Trophoblast cell (in vitro differentiated cells and primary cell): Measurements from ENCODE around the gene MRAP.

Experiments used
- DNase-seq, 2 donors: peaks; one replicate each; pipeline ENCODE4 v3.0.0-alpha.2; 2016
- H2AFZ ChIP-seq: 2 replicates; pipeline ENCODE4 v1.6.1; 2013; ENCODE audit warnings: low read length, moderate library complexity, mild to moderate bottlenecking; ENCODE audit not compliant: insufficient read depth, poor library complexity
- H2AK5ac ChIP-seq: 2 replicates; pipeline ENCODE4 v1.6.1; 2013; ENCODE audit warnings: mild to moderate bottlenecking, low read length
- H2BK120ac ChIP-seq: 2 replicates; pipeline ENCODE4 v1.6.1; 2013; ENCODE audit warnings: low read length, mild to moderate bottlenecking, moderate library complexity; ENCODE audit not compliant: insufficient read depth, poor library complexity
- H2BK12ac ChIP-seq: 2 replicates; pipeline ENCODE4 v1.6.1; 2013; ENCODE audit warnings: mild to moderate bottlenecking, low read length, moderate library complexity
- H2BK5ac ChIP-seq: 2 replicates; pipeline ENCODE4 v1.6.1; 2013; ENCODE audit warnings: low read length, low read depth, moderate library complexity, mild to moderate bottlenecking; ENCODE audit not compliant: poor library complexity
- H3K14ac ChIP-seq: 2 replicates; pipeline ENCODE4 v1.6.1; 2013; ENCODE audit warnings: mild to moderate bottlenecking, low read length
- H3K18ac ChIP-seq: 2 replicates; pipeline ENCODE4 v1.6.1; 2013; ENCODE audit warnings: mild to moderate bottlenecking, low read length
- H3K23ac ChIP-seq: 2 replicates; pipeline ENCODE4 v1.6.1; 2013; ENCODE audit warnings: low read length
- H3K27ac ChIP-seq: 2 replicates; pipeline ENCODE4 v1.5.1; 2013; ENCODE audit warnings: low read depth, mild to moderate bottlenecking, inconsistent platforms, low read length, moderate library complexity
- H3K27me3 ChIP-seq: 2 replicates; pipeline ENCODE4 v1.6.1; 2013; ENCODE audit warnings: inconsistent platforms, mild to moderate bottlenecking, low read length, moderate library complexity; ENCODE audit not compliant: insufficient read depth
- H3K36me3 ChIP-seq, 2 experiments: 1 replicate in 1 of 2; 2 replicates in 1 of 2; pipeline ENCODE4 v1.6.1; 2013; ENCODE audit warnings: low read length in 2 of 2, mild to moderate bottlenecking in 2 of 2, moderate library complexity in 1 of 2; ENCODE audit not compliant: insufficient read depth in 2 of 2, control insufficient read depth in 1 of 2
- H3K4ac ChIP-seq: 2 replicates; pipeline ENCODE4 v1.6.1; 2013; ENCODE audit warnings: low read depth, mild to moderate bottlenecking, low read length, moderate library complexity
- H3K4me1 ChIP-seq, 2 experiments: 1 replicate in 1 of 2; 2 replicates in 1 of 2; pipeline ENCODE4 v1.6.1; 2013; ENCODE audit warnings: low read length in 2 of 2, mild to moderate bottlenecking in 2 of 2, moderate library complexity in 1 of 2; ENCODE audit not compliant: insufficient read depth in 2 of 2, control insufficient read depth in 1 of 2
- H3K4me2 ChIP-seq: 2 replicates; pipeline ENCODE4 v1.6.1; 2013; ENCODE audit warnings: inconsistent platforms, mild to moderate bottlenecking, low read length, moderate library complexity
- H3K4me3 ChIP-seq: 2 replicates; pipeline ENCODE4 v1.5.1; 2013; ENCODE audit warnings: mild to moderate bottlenecking, low read depth, low read length, inconsistent platforms
- H3K79me1 ChIP-seq: one replicate; pipeline ENCODE4 v1.6.1; 2013; ENCODE audit warnings: low read length
- H3K79me2 ChIP-seq: 2 replicates; pipeline ENCODE4 v1.6.1; 2013; ENCODE audit warnings: low read length, mild to moderate bottlenecking; ENCODE audit not compliant: control insufficient read depth, insufficient read depth, poor library complexity
- H3K9ac ChIP-seq: 2 replicates; pipeline ENCODE4 v1.6.1; 2013; ENCODE audit warnings: mild to moderate bottlenecking, low read length
- H3K9me3 ChIP-seq: 2 replicates; pipeline ENCODE4 v1.6.1; 2013; ENCODE audit warnings: low read depth, mild to moderate bottlenecking, control low read depth, inconsistent platforms, low read length; ENCODE audit not compliant: insufficient read depth
- H4K12ac ChIP-seq: 2 replicates; pipeline ENCODE4 v1.6.1; 2013; ENCODE audit warnings: low read depth, mild to moderate bottlenecking, low read length, moderate library complexity
- H4K8ac ChIP-seq: 2 replicates; pipeline ENCODE4 v1.6.1; 2013; ENCODE audit warnings: low read depth, mild to moderate bottlenecking, low read length, moderate library complexity
- H4K91ac ChIP-seq: one replicate; pipeline ENCODE4 v1.6.1; 2013; ENCODE audit warnings: low read depth, mild to moderate bottlenecking, low read length, moderate library complexity
- WGBS: extraction: QIAGEN DNeasy Blood & Tissue Kit; methylation state at CpG from one replicate; pipeline ENCODE4 v1.1.7; 2013; ENCODE audit warnings: missing lambda C conversion rate; ENCODE audit not compliant: insufficient read length, insufficient coverage; ENCODE audit errors: extremely low coverage; 5-methylcytosine and 5-hydroxymethylcytosine counted together

Gene MRAP

DNA sequence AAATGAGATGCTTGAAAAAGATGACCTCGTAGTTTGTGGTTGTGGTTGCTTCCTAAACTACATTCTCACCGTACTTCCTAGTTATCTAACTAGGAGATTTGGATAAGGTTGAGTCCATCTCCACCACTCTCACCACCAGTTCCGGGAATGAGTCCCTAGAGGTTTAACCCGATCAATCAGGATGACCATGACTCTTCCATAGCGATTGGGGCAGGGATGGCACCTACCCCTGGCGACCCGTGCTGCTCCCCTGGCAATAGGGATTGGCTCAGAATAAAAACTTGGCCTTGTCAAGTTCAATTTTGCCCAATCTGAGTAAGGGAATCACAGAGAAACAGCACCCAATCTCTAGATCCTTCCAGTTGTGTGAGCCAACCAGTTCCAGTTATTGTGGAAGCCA is 17.1 kb upstream of the MRAP start:
- H2AK5ac ChIP-seq, result no peak overlapping the region
- no peak overlapping the region for H3K9ac ChIP-seq
- no peak overlapping the region for H2AFZ ChIP-seq
- H3K79me1 ChIP-seq, result peaks cover 6% of the 10 kb centered on the region
- no peak overlapping the region for H3K4me3 ChIP-seq
- no peak overlapping the region for H3K23ac ChIP-seq
- H3K36me3 ChIP-seq, result no peaks in the 10 kb centered on the region
- H3K18ac ChIP-seq, result no peak overlapping the region
- no peak overlapping the region for H2BK12ac ChIP-seq
- DNase-seq, result no peak
- H2BK120ac ChIP-seq, result no peak overlapping the region
- no peaks in the 10 kb centered on the region for H3K9me3 ChIP-seq
- peaks cover 5% of the 10 kb centered on the region in 2 experiments for H3K4me1 ChIP-seq
- H3K27ac ChIP-seq, result no peak overlapping the region
- no peak overlapping the region for H3K4me2 ChIP-seq
- H2BK5ac ChIP-seq, result no peak overlapping the region
- H4K91ac ChIP-seq, result no peak overlapping the region
- H3K27me3 ChIP-seq, result no peaks in the 10 kb centered on the region
- H4K8ac ChIP-seq, result no peak overlapping the region
- H3K14ac ChIP-seq, result no peak overlapping the region
- peaks cover 3% of the 10 kb centered on the region for H3K79me2 ChIP-seq
- H4K12ac ChIP-seq, result no peak overlapping the region
- WGBS, result no CpG with 5 or more reads among the region's 7 CpGs
- H3K4ac ChIP-seq, result no peak overlapping the region

DNA sequence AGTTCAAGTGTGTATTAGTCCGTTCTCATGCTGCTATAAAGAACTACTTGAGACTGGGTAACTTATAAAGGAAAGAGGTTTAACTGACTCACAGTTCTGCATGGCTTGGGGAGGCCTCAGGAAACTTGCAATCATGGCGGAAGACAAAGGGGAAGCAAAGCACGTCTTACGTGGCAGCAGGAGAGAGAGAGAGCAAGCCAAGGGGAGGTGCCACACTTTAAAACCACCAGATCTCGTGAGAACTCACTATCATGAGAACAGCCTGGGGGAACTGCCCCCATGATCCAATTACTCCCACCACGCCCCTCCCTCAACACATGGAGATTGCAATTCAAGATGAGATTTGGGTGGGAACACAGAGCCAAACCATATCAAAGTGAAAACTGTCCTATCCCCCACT is 15.7 kb upstream of the MRAP start:
- no CpG with 5 or more reads among the region's 6 CpGs for WGBS
- no peak overlapping the region for H2AFZ ChIP-seq

GRCh38 chr21:32285476-32285875 is 13.2 kb upstream of the MRAP start:
- Histone ChIP-seq H3K4me3 (no peak overlapping the region), H3K27ac (no peak overlapping the region), H3K9me3 (no peaks in the 10 kb centered on the region), H4K8ac (no peak overlapping the region), H3K9ac (no peak overlapping the region), H2AFZ (no peak overlapping the region), H3K23ac (no peak overlapping the region), H3K27me3 (no peaks in the 10 kb centered on the region), H3K14ac (no peak overlapping the region), H4K91ac (no peak overlapping the region), H3K79me1 (no peaks in the 10 kb centered on the region), H2BK120ac (no peak overlapping the region), H2AK5ac (no peak overlapping the region), H2BK12ac (no peak overlapping the region), H3K36me3 (no peaks in the 10 kb centered on the region), H2BK5ac (no peak overlapping the region), H3K79me2 (no peaks in the 10 kb centered on the region), H3K18ac (no peak overlapping the region), H3K4ac (no peak overlapping the region), H4K12ac (no peak overlapping the region), H3K4me2 (no peak overlapping the region), H3K4me1 (no peaks in the 10 kb centered on the region)
- DNase-seq, result no peak
- no CpG with 5 or more reads among the region's 4 CpGs for WGBS

More for the DNA sequence above, 15.7 kb upstream of the MRAP start:
- Histone ChIP-seq H3K23ac (no peak overlapping the region), H3K79me1 (peaks cover 6% of the 10 kb centered on the region), H4K8ac (no peak overlapping the region), H3K4me1 (peaks cover 3 to 5% of the 10 kb centered on the region in 2 experiments), H3K27me3 (no peaks in the 10 kb centered on the region), H3K27ac (no peak overlapping the region), H3K36me3 (no peaks in the 10 kb centered on the region), H2AK5ac (no peak overlapping the region), H2BK120ac (no peak overlapping the region), H3K9ac (no peak overlapping the region), H3K4ac (no peak overlapping the region), H3K14ac (no peak overlapping the region), H2BK5ac (no peak overlapping the region), H2BK12ac (no peak overlapping the region), H3K18ac (no peak overlapping the region), H3K4me3 (no peak overlapping the region), H4K91ac (no peak overlapping the region), H4K12ac (no peak overlapping the region), H3K9me3 (no peaks in the 10 kb centered on the region), H3K79me2 (peaks cover 3% of the 10 kb centered on the region), H3K4me2 (no peak overlapping the region)
- DNase-seq, result no peak

DNA sequence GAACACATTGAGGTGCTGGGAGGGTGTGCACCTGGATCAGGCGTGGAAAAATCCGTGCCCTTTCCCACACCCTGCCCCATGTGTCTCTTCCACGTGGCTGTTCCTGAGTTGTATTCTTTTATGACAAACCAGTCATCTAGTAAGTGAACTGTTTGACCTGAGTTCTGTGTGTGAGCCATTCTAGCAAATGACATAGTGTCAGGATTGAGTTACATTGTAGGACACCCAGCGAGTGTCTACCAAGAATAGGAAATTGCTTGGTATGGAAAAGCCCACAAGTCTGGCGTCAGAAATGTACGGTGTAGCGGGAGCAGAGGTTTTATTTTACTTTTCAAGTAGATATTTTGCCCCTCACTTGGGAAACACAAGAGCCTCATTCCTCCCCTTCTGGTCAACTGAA is 1.2 kb upstream of the MRAP start:
- Histone ChIP-seq H2BK120ac (no peak overlapping the region), H3K23ac (no peak overlapping the region), H3K36me3 (peaks cover 0 to 5% of the 10 kb centered on the region in 2 experiments), H2BK5ac (no peak overlapping the region), H3K27ac (no peak overlapping the region), H2AK5ac (no peak overlapping the region), H3K79me2 (no peaks in the 10 kb centered on the region), H3K4me1 (no peaks in the 10 kb centered on the region), H3K18ac (no peak overlapping the region), H2AFZ (no peak overlapping the region), H3K4ac (no peak overlapping the region), H3K9me3 (peaks cover 6% of the 10 kb centered on the region), H4K91ac (no peak overlapping the region), H3K9ac (no peak overlapping the region), H2BK12ac (no peak overlapping the region), H3K4me3 (no peak overlapping the region), H3K27me3 (no peaks in the 10 kb centered on the region), H4K8ac (no peak overlapping the region), H4K12ac (no peak overlapping the region), H3K79me1 (no peaks in the 10 kb centered on the region), H3K14ac (no peak overlapping the region), H3K4me2 (no peak overlapping the region)
- no CpG with 5 or more reads among the region's 7 CpGs for WGBS
- DNase-seq, result no peak
